Endothelial cell of umbilical vein (primary cell): ENCODE results near the gene CPB2.

Experiments
- JUN ChIP-seq: IDR thresholded peaks from 2 replicates; pipeline ENCODE4 v1.6.1; 2011; ENCODE audit warnings: borderline replicate concordance, low read depth; ENCODE audit not compliant: insufficient read length, insufficient read depth
- MYC ChIP-seq: IDR thresholded peaks from one replicate; pipeline ENCODE4 v1.6.1; 2011; ENCODE audit warnings: mild to moderate bottlenecking, low read depth, low read length
- POLR2A ChIP-seq: IDR thresholded peaks from 2 replicates; pipeline ENCODE4 v1.6.1; 2012; ENCODE audit warnings: low read depth, mild to moderate bottlenecking, control low read depth, low read length
- TF ChIP-seq, protein P1 (sequence below), 2 donors: IDR thresholded peaks; 1 replicate in 1 of 2; 2 replicates in 1 of 2; pipeline ENCODE4 v1.5.1; 2011; ENCODE audit warnings: low read length in 2 of 2, mild to moderate bottlenecking in 2 of 2, moderate library complexity in 2 of 2, control low read depth in 1 of 2, inconsistent platforms in 1 of 2, low read depth in 1 of 2; ENCODE audit not compliant: insufficient read depth in 1 of 2; ENCODE audit errors: extremely low read depth in 1 of 2

DNA sequence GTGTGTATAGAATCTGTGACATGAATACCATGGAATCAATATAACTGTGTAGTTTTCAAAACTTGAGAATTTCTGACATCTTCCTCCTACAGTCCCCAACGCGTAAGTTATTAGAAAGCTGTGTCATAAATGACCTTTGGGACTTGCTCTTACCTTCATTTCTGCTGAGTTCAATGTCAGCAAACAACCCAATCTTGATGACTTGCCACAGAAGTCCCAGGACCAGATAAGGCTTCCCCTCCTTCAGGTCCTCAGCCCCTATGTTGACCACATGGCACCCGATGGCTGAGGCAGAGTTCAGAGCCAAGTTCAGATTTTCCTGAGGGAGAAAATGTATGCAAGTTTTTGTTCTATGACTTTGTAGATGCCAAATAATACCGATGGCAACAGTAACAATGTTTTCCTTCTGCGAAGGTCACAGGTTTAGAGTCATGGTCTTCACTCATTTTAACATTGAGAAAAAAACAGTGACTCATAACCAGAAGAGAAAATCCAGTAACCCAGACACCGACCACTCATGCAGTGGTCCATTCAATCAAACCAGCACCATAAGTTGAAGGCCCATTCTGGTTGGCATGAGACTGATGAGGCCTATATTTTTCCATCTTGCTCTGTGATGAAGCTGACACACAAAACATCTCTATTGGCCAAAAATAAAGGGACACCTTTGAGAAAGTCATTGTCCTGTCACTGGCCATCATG lies 47.9 kb upstream of the CPB2 start:
- TF ChIP-seq, protein P1, sequence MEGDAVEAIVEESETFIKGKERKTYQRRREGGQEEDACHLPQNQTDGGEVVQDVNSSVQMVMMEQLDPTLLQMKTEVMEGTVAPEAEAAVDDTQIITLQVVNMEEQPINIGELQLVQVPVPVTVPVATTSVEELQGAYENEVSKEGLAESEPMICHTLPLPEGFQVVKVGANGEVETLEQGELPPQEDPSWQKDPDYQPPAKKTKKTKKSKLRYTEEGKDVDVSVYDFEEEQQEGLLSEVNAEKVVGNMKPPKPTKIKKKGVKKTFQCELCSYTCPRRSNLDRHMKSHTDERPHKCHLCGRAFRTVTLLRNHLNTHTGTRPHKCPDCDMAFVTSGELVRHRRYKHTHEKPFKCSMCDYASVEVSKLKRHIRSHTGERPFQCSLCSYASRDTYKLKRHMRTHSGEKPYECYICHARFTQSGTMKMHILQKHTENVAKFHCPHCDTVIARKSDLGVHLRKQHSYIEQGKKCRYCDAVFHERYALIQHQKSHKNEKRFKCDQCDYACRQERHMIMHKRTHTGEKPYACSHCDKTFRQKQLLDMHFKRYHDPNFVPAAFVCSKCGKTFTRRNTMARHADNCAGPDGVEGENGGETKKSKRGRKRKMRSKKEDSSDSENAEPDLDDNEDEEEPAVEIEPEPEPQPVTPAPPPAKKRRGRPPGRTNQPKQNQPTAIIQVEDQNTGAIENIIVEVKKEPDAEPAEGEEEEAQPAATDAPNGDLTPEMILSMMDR (IDR thresholded peaks at IDR 0.05; ENCODE audit: extremely low read depth in 1 of 2, insufficient read depth in 1 of 2, low read depth in 1 of 2, low read length in 2 of 2): no peak
- TF ChIP-seq MYC (no peak), POLR2A (no peak), JUN (no peak)
